ENCODE measurements around the gene PHLPP1.
"Not testable (repeated sequence)": the region's sequence is repeated elsewhere in the genome, so short reads cannot be mapped to it uniquely, and the experiment has no call there.

Gene PHLPP1

DNA sequence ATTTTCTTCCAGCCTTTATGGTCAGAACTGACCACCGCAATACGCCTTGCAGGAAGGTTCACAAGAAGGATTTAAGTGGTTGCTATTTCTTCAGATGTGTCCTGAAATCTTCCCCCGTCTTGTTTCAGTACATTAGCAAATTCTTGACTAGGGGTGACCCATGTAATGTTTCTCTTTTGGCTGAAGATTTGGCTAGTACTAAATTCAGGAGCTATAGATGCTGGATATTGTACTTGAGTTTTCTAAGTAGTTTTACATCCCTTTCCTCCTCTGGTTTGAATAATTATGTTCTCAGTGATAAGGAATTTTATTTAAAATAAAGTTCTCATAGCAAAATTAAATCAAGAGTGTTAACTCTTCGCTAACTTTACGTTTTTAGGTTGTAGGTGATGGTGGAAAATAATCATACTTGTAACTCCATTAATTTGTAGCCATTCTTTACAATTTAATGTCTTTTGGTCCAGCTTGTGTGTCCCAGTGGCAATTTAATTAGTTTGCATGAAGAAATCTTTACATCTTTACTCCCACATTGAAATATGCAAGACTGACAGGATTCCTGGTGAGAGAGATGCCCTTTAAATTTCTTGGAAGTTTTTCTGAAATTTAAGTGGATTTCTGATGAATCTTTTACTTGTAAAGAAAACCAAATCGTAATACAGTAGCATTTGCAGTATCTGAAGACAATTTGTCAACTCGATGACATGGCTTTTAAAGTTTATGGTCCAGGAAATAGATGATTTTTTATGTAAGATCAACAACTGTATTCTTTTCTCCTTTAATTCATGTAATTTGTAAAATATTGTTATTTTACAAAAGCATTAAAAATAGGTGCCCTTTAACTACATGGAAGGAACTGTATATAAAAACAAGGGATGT is 2.8 kb downstream of the PHLPP1 start:
- DNase-seq (ENCODE audit: low read depth): no peak

GRCh38 chr18:62720048-62720447 is 4.7 kb downstream of the PHLPP1 start:
- no peak for DNase-seq (ENCODE audit: low read depth)

- DNase-seq (ENCODE audit: low read depth): no peak
These were observed 5.6 kb downstream of the PHLPP1 start for GRCh38 chr18:62720766-62721613.

- no peak for DNase-seq (ENCODE audit: low read depth)
These were observed 6.8 kb downstream of the PHLPP1 start for GRCh38 chr18:62721839-62722795.

- DNase-seq (ENCODE audit: low read depth): no peak
These were observed 8.4 kb downstream of the PHLPP1 start for GRCh38 chr18:62723666-62724281.

- no peak for DNase-seq (ENCODE audit: low read depth)
These were observed 10.6 kb downstream of the PHLPP1 start for GRCh38 chr18:62725896-62726295.

- no peak for DNase-seq (ENCODE audit: low read depth)
These were observed 12.9 kb downstream of the PHLPP1 start for GRCh38 chr18:62728254-62728653.

GRCh38 chr18:62729487-62730386 is 14.4 kb downstream of the PHLPP1 start:
- DNase-seq (ENCODE audit: low read depth): no peak

DNA sequence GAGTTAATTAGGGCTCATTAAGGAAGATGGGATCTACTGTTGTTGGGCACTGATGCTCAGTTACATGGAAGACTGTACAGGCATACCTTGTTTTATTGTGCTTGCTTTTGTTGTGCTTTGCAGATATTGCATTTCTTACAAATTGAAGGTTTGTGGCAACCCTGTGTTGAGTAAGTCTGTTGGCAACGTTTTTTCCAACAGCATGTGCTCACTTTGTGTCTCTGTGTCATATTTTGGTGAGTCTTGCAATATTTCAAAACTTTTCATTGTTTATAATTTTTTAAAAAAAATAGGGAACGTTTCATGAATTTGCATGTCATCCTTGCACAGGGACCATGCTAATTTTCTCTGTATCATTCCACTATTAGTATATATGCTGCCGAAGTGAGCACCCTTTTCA is 15.6 kb downstream of the PHLPP1 start:
- DNase-seq (ENCODE audit: low read depth): no peak

DNA sequence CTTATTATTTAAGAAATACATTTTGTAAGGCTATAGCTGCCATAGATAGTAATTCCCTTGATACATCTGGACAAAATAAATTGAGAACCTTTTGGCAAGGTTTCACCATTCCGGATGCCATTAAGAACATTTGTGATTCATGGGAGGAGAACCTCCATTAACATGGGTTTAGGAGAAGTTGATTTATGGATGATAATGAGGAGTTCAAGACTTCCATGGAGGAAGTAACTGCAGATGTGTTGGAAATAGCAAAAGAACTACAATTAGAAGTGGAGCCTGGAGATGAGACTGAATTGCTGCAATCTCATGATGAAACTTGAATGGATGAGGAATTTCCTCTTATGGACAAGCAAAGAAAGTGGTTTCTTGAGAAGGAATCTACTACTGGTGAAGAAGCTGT is 17.3 kb downstream of the PHLPP1 start:
- no peak for DNase-seq (ENCODE audit: low read depth)

GRCh38 chr18:62734290-62734689 is 18.9 kb downstream of the PHLPP1 start:
- DNase-seq (ENCODE audit: low read depth): no peak

DNA sequence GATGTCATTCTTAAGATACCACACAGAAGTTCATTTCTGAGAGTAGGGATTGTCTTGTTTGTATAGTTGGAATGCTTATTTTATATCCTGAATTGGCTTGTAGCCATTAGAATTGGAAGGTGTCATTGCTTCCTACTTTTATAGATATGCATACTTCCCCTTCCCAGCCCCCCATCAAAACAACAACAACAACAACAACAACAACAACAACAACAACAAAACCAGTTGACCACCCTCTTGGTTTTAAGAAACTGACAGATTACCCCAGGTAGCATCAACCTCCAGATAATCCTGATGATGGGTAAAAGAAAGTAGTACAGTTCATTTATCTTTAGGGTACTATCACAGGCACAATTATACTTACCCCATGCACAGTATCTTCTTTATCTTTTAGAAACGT is 20.0 kb downstream of the PHLPP1 start:
- no peak for DNase-seq (ENCODE audit: low read depth)

DNA sequence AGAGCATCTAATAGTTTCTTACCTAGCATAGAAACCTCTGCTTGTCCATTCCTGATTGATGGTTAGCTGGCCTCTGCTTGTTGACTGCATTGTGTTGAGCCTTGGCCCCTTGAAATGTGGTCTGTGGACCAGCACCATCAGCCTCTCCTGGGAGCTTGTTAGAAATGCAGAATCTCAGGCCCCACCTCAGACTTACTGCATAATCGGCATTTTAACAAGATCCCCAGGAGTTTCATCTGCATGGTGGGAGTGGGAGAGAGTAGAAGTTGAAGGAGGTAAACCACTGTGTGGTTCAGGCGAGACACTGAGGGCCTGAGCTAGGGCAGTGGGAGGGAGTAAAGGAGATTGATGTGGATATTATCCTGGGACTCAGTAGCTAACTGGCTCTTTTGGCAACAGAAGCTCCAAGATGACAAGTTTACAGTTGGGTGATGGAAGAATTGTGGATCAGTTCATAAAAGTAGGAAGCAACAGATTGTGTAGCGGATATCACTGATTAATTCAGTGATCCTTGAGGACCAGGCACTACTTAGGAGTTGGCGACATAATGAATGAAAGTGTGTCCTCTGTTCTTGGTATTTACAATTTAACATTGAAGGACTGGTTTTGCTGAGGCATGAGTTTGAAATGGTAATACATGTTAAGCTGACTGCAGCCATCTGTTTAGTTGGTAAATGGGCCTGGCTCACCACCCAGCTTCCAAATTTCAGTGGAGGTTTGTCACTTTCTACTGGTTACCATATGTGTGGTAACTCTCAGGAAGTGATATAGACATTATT is 20.9 kb downstream of the PHLPP1 start:
- DNase-seq (ENCODE audit: low read depth): no peak

DNA sequence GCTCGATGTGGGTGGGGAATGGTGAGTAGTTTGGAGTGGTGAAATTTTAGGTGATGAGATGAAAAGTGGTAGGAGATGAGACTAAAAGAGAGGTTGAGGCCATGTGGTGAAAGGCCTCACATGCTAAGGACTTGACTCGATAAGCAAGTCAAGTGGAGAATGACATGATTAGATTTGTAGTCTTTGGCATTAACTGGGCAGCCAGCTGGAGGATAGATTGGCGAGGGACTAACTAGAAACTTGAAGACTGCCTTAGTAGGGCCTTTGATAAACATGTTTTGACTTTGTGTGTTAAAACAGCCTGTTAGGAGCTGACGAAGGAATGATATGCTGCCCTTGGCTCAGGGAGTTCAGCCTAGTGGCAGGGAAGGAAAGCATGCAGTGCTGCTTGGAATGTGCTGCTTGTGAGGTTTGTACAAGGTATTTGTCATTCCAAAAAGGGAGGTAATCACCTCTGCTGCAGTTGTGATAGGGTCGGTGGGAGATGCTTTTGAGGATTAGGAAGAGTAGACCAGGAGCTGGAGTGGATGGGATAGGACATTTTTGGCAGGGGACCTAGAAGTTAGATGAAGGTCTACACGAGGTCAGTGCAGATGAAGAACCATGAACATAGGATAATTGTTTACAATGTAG is 22.0 kb downstream of the PHLPP1 start:
- no peak for DNase-seq (ENCODE audit: low read depth)

DNA sequence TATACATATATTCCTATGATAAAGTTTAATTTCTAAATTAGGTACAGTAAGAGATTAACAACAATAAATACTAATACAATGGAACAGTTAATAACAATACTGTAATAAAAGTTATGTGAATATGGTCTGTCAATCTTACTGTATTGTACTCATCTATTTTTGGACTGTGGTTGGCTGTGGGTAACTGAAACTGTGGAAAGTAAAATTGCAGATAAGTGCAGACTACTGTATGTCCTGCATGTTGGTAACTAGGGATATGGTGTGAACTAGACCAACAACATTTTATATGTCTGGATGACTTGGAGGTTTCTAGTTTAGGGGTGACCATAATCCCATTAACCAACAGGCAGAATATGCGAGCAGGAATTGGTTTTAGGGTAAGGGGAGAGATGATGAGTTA is 23.3 kb downstream of the PHLPP1 start:
- DNase-seq (ENCODE audit: low read depth): no peak

DNA sequence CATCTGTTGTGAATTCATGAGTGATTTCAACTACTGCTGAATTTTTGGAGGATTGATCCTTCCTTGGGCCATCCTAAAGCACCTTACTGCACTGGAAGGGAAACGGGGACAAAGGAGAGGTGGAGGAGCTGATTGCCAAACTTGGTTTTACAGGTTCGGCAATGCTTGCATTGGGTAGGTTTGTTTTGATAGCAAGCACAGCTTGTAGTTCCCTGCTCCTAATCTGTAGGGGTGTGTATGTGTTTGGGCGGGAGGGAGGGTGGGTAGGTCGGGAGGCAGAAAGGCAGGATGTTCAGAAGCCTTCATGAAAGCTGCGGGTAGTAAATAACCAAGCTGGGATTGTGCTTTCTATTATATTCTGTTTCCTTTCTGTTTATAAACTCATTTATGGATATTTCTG is 24.6 kb downstream of the PHLPP1 start:
- DNase-seq (ENCODE audit: low read depth): no peak

GRCh38 chr18:62740650-62741049 is 25.3 kb downstream of the PHLPP1 start:
- DNase-seq (ENCODE audit: low read depth): not testable (repeated sequence)

- DNase-seq (ENCODE audit: low read depth): peak; percentile 18
These were observed 25.8 kb downstream of the PHLPP1 start for GRCh38 chr18:62741118-62741566.

DNA sequence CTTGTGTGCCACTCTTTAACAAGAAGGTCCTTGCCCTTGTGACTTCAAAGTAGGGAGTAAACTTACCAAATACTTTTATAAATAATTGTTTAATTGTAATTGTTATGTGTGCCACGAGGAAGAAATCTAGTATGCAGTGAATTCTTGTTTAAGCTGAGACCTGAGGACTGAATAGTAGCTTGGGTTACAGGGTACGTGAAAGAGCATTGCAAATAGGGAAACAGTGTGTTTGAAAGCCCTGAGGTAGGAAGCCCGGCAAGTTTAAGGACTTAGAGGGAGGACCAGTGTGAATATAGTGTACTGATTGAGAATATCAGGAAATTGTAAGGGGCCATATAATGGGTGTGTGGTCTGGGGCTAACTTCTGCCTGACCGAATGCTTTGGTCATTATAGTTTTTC is 26.2 kb downstream of the PHLPP1 start:
- DNase-seq (ENCODE audit: low read depth): no peak
